HG03045 (cell line): ENCODE results near the gene FOXB2.
"Not testable (repeated sequence)": the region's sequence is repeated elsewhere in the genome, so short reads cannot be mapped to it uniquely, and the experiment has no call there.

ENCODE experiments used
- ATAC-seq: cut with Tn5 transposase; IDR thresholded peaks from one replicate; pipeline ENCODE4 v1.9.1; 2021; ENCODE audit warnings: mild to moderate bottlenecking, moderate library complexity; ENCODE audit not compliant: unreplicated experiment

The FOXB2 gene

DNA sequence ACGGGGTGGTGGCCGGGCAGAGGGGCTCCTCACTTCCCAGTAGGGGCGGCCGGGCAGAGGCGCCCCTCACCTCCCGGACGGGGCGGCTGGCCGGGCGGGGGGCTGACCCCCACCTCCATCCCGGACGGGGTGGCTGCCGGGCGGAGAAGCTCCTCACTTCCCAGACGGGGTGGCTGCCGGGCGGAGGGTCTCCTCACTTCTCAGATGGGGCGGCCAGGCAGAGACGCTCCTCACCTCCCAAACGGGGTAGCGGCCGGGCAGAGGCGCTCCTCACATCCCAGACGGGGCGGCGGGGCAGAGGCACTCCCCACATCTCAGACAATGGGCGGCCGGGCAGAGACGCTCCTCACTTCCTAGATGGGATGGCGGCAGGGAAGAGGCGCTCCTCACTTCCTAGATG lies 41.2 kb downstream of the FOXB2 start:
- not testable (repeated sequence) for ATAC-seq

DNA sequence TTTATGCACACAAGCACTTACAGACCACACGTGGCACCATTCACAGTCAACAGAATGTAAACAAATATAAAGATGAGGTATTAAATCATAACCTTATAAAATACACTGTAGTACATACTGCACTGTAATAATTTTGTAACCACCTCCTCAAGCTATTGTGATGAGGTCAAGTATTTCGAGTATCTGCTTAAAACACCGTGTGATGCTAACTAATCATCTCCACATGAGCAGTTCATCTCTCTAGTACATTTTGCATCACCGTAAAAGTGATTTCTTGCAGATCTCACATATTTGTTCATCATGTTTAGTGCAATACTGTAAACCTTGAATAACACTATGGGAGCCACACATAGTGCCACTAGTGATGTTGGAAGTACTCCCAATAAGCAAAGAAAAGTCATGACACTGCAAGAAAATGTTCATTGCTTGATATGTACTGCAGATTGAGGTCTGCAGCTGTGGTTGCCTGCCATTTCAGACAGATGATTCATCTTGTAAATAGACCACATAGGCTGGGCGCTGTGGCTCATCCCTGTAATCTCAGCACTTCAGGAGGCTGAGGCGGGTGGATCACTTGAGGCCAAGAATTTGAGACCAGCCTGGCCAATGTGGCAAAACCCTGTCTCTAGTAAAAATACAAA lies 44.3 kb downstream of the FOXB2 start:
- ATAC-seq: no peak

GRCh38 chr9:77066388-77066787 lies 46.9 kb downstream of the FOXB2 start:
- ATAC-seq: no peak
